Adrenal gland (tissue), 12 donors: ENCODE data around the gene IL12A. TPM values are rescaled to one million over a fixed set of nuclear protein-coding genes. Genes with fewer than 3 reads are reported as not detected.

Source experiments
- DNase-seq, 7 donors: peaks; one replicate each; pipeline ENCODE4 v3.0.0-alpha.2; 2019 to 2020
- H3K27ac ChIP-seq, 5 donors: fragments of 200-600 bp; sonication (generic) in 4 of 5; 1 replicate in 3 of 5; 2 replicates in 2 of 5; pipeline versions ENCODE4 v1.5.1 to v1.8.0; 2016 to 2020; ENCODE audit warnings: mild to moderate bottlenecking in 1 of 5
- H3K27me3 ChIP-seq: fragments of 200-600 bp; 2 replicates; pipeline ENCODE4 v1.8.0; 2021
- H3K36me3 ChIP-seq, 2 donors: fragments of 200-600 bp; replicated peaks in 1 of 2; 1 replicate in 1 of 2; 2 replicates in 1 of 2; pipeline versions ENCODE4 v1.5.1 to v1.8.0; 2018 to 2022
- H3K4me1 ChIP-seq, 2 donors: fragments of 200-600 bp; replicated peaks in 1 of 2; 1 replicate in 1 of 2; 2 replicates in 1 of 2; pipeline versions ENCODE4 v1.5.1 to v1.8.0; 2018 to 2021
- H3K4me3 ChIP-seq, 4 donors: fragments of 200-600 bp; sonication (generic) in 3 of 4; one replicate each; pipeline ENCODE4 v1.5.1; 2016 to 2018
- H3K9me3 ChIP-seq, 3 donors: fragments of 200-600 bp; sonication (generic) in 1 of 3; replicated peaks in 1 of 3; 1 replicate in 2 of 3; 2 replicates in 1 of 3; pipeline versions ENCODE4 v1.5.1 to v1.8.0; 2016 to 2021
- CTCF ChIP-seq, 6 experiments: fragments of 450-650 bp in 4 of 6; fragments of 200-600 bp in 2 of 6; sonication (generic) in 1 of 6; IDR thresholded peaks; 1 replicate in 5 of 6; 2 replicates in 1 of 6; pipeline versions ENCODE4 v1.5.1 to v1.8.0; 2016 to 2021; ENCODE audit warnings: antibody characterized with exemption in 6 of 6, mild to moderate bottlenecking in 2 of 6, moderate library complexity in 1 of 6
- POLR2A ChIP-seq, 2 donors: fragments of 450-650 bp; IDR thresholded peaks; one replicate each; pipeline ENCODE4 v1.6.1; 2017; ENCODE audit warnings: antibody characterized with exemption in 2 of 2, mild to moderate bottlenecking in 2 of 2, moderate library complexity in 1 of 2
- WGBS, 4 donors: extraction: QIAGEN DNeasy Blood & Tissue Kit in 2 of 4; methylation state at CpG; one replicate each; pipeline versions ENCODE4 v1.1.5 to v1.1.7; 2013 to 2017; 5-methylcytosine and 5-hydroxymethylcytosine counted together
- intact Hi-C, 2 donors: fragments of 100-400 bp; cut with DNase I; formaldehyde crosslinking; loops; one replicate each; pipeline versions ENCODE4 v1.14.1 to v1.15.0; 2022 to 2023
- polyA plus RNA-seq, 3 donors: library from polyadenylated mRNA; stranded (reverse); fragments of 200-250 nt in 2 of 3; fragments of 350-450 nt in 1 of 3; fragmentation: Illumina TruSeq in 1 of 3; extraction: RNeasy Lipid Tissue Mini Kit (QIAGEN cat#74804) in 1 of 3; gene quantifications; one replicate each; pipeline ENCODE4 v1.2.3, GENCODE V29; 2013 to 2014
- total RNA-seq, 9 donors: library from RNA; depleted of rRNA in 4 of 9; stranded (reverse); fragments of >200 nt in 4 of 9; fragments of 120-200 nt in 1 of 9; fragmentation: NEBNext Ultra II Directional in 1 of 9; extraction: Animal tissue kit (Norgen Biotek cat#: 25700) in 1 of 9; gene quantifications; one replicate each; pipeline versions ENCODE4 v1.1.0 to v1.2.4, GENCODE V29; 2013 to 2023
- donor health status: healthy with polysubstance abuse.
- donor health status: Bipolar disorder and iron deficiency.
- donor health status: DM: yes; HTN: yes; CAD: no.
- donor health status: DM: no; HTN: no; CAD: no.
- donor health status: DM: no; HTN: no; CAD: no.
- donor health status: DM: yes; HTN: yes; CAD: no.

Gene IL12A
- total and polyA plus RNA-seq, 12 donors: 0.06 to 2.8 (median 0.18) TPM; not detected in 5

- Histone ChIP-seq H3K4me1 (no peaks in the 10 kb centered on the region), H3K27ac (no peak overlapping the region), H3K27me3 (no peaks in the 10 kb centered on the region), H3K9me3 (no peaks in the 10 kb centered on the region), H3K4me3 (no peak overlapping the region), H3K36me3 (no peaks in the 10 kb centered on the region)
- 77 to 88% (median 81%) methylated on average over 7 of the region's 7 CpGs for WGBS, 4 donors
- DNase-seq: no peak
- intact Hi-C loops: loop anchor here in 1 of 2 donors (5.0 kb wide), 1 partner anchor 174 kb away; no protein-coding TSS in a partner anchor
- TF ChIP-seq CTCF (IDR thresholded peaks at IDR 0.05) (no peak), POLR2A (IDR thresholded peaks at IDR 0.05) (no peak)
Observed at GRCh38 chr3:160001148-160001760, 12.6 kb downstream of the IL12A start.

GRCh38 chr3:160001850-160002623, 13.4 kb downstream of the IL12A start:
- WGBS, 4 donors: 84 to 94% (median 87%) methylated on average over 7 of the region's 7 CpGs
- Histone ChIP-seq H3K4me1 (no peaks in the 10 kb centered on the region), H3K9me3 (no peaks in the 10 kb centered on the region), H3K4me3 (no peak overlapping the region), H3K27ac (no peak overlapping the region), H3K36me3 (no peaks in the 10 kb centered on the region), H3K27me3 (no peaks in the 10 kb centered on the region)
- no peak for DNase-seq
- intact Hi-C loops: loop anchor here in 1 of 2 donors (5.0 kb wide), 1 partner anchor 175 kb away; no protein-coding TSS in a partner anchor
- no peak for TF ChIP-seq POLR2A (IDR thresholded peaks at IDR 0.05)
- TF ChIP-seq CTCF (IDR thresholded peaks at IDR 0.05): no peak

GRCh38 chr3:160003520-160004128, 15.0 kb downstream of the IL12A start:
- TF ChIP-seq CTCF (IDR thresholded peaks at IDR 0.05) (peak in 5 of 6 experiments; percentile 13 to 44 (median 29)), POLR2A (IDR thresholded peaks at IDR 0.05) (no peak)
- no peak overlapping the region for H3K4me3 ChIP-seq
- peak in 6 of 7 donors; percentile 25 to 68 (median 45) for DNase-seq
- H3K27me3 ChIP-seq: no peaks in the 10 kb centered on the region
- H3K9me3 ChIP-seq: no peaks in the 10 kb centered on the region
- H3K4me1 ChIP-seq: no peaks in the 10 kb centered on the region
- H3K27ac ChIP-seq: no peak overlapping the region
- intact Hi-C loops: loop anchor here in 1 of 2 donors (2.0 to 5.0 kb wide), 2 partner anchors 119 to 176 kb away; no protein-coding TSS in a partner anchor
- H3K36me3 ChIP-seq: no peaks in the 10 kb centered on the region
- 20 to 30% (median 21%) methylated on average over 2 of the region's 2 CpGs for WGBS, 4 donors

GRCh38 chr3:160005004-160005403, 16.4 kb downstream of the IL12A start:
- TF ChIP-seq CTCF (IDR thresholded peaks at IDR 0.05): no peak
- TF ChIP-seq POLR2A (IDR thresholded peaks at IDR 0.05): no peak
- H3K36me3 ChIP-seq: no peaks in the 10 kb centered on the region
- H3K27me3 ChIP-seq: no peaks in the 10 kb centered on the region
- no peaks in the 10 kb centered on the region for H3K4me1 ChIP-seq
- no peak overlapping the region for H3K4me3 ChIP-seq
- H3K27ac ChIP-seq: no peak overlapping the region
- intact Hi-C loops: loop anchor here (2.0 to 5.0 kb wide), 2 partner anchors 118 to 120 kb away; no protein-coding TSS in a partner anchor
- DNase-seq: no peak
- H3K9me3 ChIP-seq: no peaks in the 10 kb centered on the region
